ENCODE results near the gene CLMP. TPM values are rescaled to one million over a fixed set of nuclear protein-coding genes. Genes with fewer than 3 reads are reported as not detected.

Gene CLMP
- total RNA-seq, 1 experiment from 2014 or later: 3.2 TPM

DNA sequence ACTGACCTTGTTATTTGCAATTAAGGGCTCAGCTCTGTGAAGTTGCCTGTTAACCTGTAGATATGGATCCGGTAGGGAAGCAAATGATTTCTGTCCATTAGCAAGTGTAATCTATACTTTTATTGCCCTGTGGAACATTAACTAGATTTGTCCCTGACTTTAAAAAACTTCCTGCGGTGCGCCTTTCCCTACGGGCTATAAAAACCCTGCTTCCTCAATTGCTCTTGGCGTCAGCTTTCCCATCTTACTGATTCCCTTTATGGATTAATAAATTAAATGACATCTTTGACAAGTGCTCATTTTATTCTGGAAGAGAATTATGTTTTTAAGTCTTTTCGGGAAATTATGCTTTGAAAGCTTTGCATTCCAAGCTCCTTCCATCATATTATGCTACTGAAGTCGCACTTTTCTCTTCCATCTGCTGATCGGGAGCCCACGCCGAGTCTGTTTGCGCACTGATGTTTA is 18.3 kb upstream of the CLMP start:
- Histone ChIP-seq H4K20me1 (ENCODE audit: insufficient read depth) (no peaks in the 10 kb centered on the region), H3K9me2 (ENCODE audit: insufficient read depth) (no peaks in the 10 kb centered on the region), H3K36me3 (ENCODE audit: control insufficient read depth in 1 of 2, insufficient read depth in 2 of 2, low read length in 2 of 2) (no peaks in the 10 kb centered on the region), H3K27ac (ENCODE audit: low read depth, low read length) (no peak overlapping the region), H3K4me1 (ENCODE audit: control insufficient read depth in 1 of 2, insufficient read depth in 2 of 2, low read length in 2 of 2) (peaks cover 4 to 12% of the 10 kb centered on the region in 2 experiments), H3K9ac (ENCODE audit: low read length) (no peak overlapping the region), H3K79me2 (ENCODE audit: insufficient read depth, low read length) (no peaks in the 10 kb centered on the region), H2AFZ (ENCODE audit: low read depth, low read length, poor library complexity, severe bottlenecking) (no peak overlapping the region), H3K4me2 (ENCODE audit: low read length) (no peak overlapping the region), H3K27me3 (ENCODE audit: insufficient read depth, low read length) (no peaks in the 10 kb centered on the region), H3K4me3 (replicated peaks in 1 of 2; ENCODE audit: low read depth in 1 of 2, low read length in 2 of 2) (no peak overlapping the region), H3K9me3 (ENCODE audit: control insufficient read depth in 1 of 2, insufficient read depth in 1 of 2, low read depth in 1 of 2, low read length in 2 of 2) (no peaks in the 10 kb centered on the region)
- intact Hi-C loops (cut with micrococcal nuclease): no loop called here
- no peak for ATAC-seq
- BruUV-seq (replicated peaks): no TSS peak
- ChIA-PET CTCF (no interaction called here), POLR2A (no interaction called here), RAD21 (ENCODE audit: low non-redundant PET in 1 of 2, low total read pairs in 2 of 2, uncharacterized antibody in 2 of 2, unreplicated experiment in 2 of 2) (no interaction called here)
- no peak for DNase-seq (ENCODE audit: low read depth, low spot score)
- TF ChIP-seq TCF7L2 (IDR thresholded peaks at IDR 0.05; ENCODE audit: borderline replicate concordance, extremely low read depth, insufficient read depth, insufficient read length) (no peak), FOSL1 (IDR thresholded peaks at IDR 0.05; ENCODE audit: low read depth) (no peak), EZH2phosphoT487 (IDR thresholded peaks at IDR 0.05; ENCODE audit: borderline replicate concordance) (no peak), CEBPB (IDR thresholded peaks at IDR 0.05; ENCODE audit: low read depth) (no peak), SRF (IDR thresholded peaks at IDR 0.05; ENCODE audit: low read depth) (no peak), ELF1 (IDR thresholded peaks at IDR 0.05; ENCODE audit: borderline replicate concordance, low read depth) (no peak), YY1 (IDR thresholded peaks at IDR 0.05; ENCODE audit: extremely low read depth, insufficient replicate concordance, low read depth, low read length) (no peak), SIN3A (IDR thresholded peaks at IDR 0.05; ENCODE audit: low read depth) (no peak)
- TF ChIP-seq, protein P1, sequence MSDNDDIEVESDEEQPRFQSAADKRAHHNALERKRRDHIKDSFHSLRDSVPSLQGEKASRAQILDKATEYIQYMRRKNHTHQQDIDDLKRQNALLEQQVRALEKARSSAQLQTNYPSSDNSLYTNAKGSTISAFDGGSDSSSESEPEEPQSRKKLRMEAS (IDR thresholded peaks at IDR 0.05): no peak
- TF ChIP-seq, protein P2, sequence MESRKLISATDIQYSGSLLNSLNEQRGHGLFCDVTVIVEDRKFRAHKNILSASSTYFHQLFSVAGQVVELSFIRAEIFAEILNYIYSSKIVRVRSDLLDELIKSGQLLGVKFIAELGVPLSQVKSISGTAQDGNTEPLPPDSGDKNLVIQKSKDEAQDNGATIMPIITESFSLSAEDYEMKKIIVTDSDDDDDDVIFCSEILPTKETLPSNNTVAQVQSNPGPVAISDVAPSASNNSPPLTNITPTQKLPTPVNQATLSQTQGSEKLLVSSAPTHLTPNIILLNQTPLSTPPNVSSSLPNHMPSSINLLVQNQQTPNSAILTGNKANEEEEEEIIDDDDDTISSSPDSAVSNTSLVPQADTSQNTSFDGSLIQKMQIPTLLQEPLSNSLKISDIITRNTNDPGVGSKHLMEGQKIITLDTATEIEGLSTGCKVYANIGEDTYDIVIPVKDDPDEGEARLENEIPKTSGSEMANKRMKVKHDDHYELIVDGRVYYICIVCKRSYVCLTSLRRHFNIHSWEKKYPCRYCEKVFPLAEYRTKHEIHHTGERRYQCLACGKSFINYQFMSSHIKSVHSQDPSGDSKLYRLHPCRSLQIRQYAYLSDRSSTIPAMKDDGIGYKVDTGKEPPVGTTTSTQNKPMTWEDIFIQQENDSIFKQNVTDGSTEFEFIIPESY (IDR thresholded peaks at IDR 0.05; ENCODE audit: extremely low read depth, insufficient replicate concordance, low read length): no peak
- TF ChIP-seq, protein P3, sequence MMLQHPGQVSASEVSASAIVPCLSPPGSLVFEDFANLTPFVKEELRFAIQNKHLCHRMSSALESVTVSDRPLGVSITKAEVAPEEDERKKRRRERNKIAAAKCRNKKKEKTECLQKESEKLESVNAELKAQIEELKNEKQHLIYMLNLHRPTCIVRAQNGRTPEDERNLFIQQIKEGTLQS (IDR thresholded peaks at IDR 0.05): no peak

All from HCT116 (cell line).